Uterus (tissue), 2 donors: ENCODE data around the gene ZNF467.

ENCODE experiments used
- POLR2A ChIP-seq, 2 donors: fragments of 450-650 bp; IDR thresholded peaks; one replicate each; pipeline ENCODE4 v1.6.1; 2016; ENCODE audit warnings: antibody characterized with exemption in 2 of 2, mild to moderate bottlenecking in 1 of 2, moderate library complexity in 1 of 2
- TF ChIP-seq, protein P1 (sequence below), 4 experiments: fragments of 200-600 bp in 2 of 4; fragments of 450-650 bp in 2 of 4; sonication (generic) in 2 of 4; IDR thresholded peaks; one replicate each; pipeline ENCODE4 v1.5.1; 2016 to 2019; ENCODE audit warnings: antibody characterized with exemption in 4 of 4, mild to moderate bottlenecking in 2 of 4, moderate library complexity in 1 of 4

DNA sequence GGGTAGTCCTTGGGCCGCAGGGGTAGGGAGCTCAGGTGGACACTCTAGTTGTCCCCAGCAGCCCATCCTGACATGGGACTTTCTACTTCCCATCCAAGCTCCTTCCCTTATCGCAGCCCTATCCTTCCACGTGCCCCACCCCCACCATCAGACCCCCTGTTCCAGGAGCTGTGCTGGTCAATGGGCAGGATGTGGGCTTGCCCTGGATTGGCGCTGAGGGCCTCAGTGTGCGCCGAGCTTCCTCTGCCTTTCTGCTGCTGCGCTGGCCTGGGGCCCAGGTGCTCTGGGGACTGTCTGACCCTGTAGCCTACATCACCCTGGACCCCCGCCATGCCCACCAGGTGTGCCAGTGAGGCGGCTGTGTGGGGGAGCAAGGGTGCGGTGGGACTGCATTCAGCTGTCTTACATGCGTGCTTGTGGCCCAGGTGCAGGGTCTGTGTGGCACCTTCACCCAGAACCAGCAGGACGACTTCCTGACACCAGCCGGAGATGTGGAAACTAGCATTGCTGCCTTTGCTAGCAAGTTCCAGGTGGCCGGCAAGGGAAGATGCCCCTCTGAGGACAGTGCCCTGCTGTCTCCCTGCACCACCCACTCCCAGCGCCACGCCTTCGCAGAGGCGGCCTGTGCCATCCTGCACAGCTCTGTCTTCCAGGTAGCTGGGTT is 9.4 kb upstream of the ZNF467 start:
- TF ChIP-seq, protein P1, sequence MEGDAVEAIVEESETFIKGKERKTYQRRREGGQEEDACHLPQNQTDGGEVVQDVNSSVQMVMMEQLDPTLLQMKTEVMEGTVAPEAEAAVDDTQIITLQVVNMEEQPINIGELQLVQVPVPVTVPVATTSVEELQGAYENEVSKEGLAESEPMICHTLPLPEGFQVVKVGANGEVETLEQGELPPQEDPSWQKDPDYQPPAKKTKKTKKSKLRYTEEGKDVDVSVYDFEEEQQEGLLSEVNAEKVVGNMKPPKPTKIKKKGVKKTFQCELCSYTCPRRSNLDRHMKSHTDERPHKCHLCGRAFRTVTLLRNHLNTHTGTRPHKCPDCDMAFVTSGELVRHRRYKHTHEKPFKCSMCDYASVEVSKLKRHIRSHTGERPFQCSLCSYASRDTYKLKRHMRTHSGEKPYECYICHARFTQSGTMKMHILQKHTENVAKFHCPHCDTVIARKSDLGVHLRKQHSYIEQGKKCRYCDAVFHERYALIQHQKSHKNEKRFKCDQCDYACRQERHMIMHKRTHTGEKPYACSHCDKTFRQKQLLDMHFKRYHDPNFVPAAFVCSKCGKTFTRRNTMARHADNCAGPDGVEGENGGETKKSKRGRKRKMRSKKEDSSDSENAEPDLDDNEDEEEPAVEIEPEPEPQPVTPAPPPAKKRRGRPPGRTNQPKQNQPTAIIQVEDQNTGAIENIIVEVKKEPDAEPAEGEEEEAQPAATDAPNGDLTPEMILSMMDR (IDR thresholded peaks at IDR 0.05): no peak
- no peak for TF ChIP-seq POLR2A (IDR thresholded peaks at IDR 0.05)
